ENCODE measurements around the gene HIPK2. TPM values are rescaled to one million over a fixed set of nuclear protein-coding genes. Genes with fewer than 3 reads are reported as not detected.

HIPK2 gene
- total RNA-seq, 2 experiments from 2014 or later: 6.2 to 7.9 TPM

DNA sequence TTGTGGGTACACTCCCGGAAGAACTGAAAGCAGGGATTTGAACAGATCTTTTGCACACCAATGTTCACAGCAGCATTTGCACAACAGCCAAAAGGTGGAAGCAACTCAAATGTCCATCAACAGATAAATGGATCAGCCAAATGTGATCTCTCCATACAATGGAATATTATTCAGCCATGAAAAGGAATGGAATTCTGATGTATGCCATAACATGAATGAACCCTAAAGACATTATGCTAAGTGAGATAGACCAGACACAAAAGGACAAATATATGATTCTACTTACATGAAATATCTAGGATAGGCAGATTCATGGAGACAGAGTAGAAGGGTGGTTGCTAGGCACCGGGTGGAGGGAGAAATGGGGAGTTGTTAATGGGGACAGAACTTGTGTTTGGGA, 217.6 kb downstream of the HIPK2 start:
- H3K79me2 ChIP-seq (ENCODE audit: insufficient read depth, low read depth, low read length): no peaks in the 10 kb centered on the region
- H3K4me1 ChIP-seq (ENCODE audit: insufficient read depth, low read length, poor library complexity, severe bottlenecking): no peaks in the 10 kb centered on the region
- TF ChIP-seq, protein P1, sequence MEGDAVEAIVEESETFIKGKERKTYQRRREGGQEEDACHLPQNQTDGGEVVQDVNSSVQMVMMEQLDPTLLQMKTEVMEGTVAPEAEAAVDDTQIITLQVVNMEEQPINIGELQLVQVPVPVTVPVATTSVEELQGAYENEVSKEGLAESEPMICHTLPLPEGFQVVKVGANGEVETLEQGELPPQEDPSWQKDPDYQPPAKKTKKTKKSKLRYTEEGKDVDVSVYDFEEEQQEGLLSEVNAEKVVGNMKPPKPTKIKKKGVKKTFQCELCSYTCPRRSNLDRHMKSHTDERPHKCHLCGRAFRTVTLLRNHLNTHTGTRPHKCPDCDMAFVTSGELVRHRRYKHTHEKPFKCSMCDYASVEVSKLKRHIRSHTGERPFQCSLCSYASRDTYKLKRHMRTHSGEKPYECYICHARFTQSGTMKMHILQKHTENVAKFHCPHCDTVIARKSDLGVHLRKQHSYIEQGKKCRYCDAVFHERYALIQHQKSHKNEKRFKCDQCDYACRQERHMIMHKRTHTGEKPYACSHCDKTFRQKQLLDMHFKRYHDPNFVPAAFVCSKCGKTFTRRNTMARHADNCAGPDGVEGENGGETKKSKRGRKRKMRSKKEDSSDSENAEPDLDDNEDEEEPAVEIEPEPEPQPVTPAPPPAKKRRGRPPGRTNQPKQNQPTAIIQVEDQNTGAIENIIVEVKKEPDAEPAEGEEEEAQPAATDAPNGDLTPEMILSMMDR (conservative IDR thresholded peaks at IDR 0.05; ENCODE audit: low read length): no peak
- TF ChIP-seq EZH2phosphoT487 (IDR thresholded peaks at IDR 0.05; ENCODE audit: borderline replicate concordance, low read depth, low read length): no peak
- no peaks in the 10 kb centered on the region for H3K9me3 ChIP-seq (ENCODE audit: low read length)
- H3K4me3 ChIP-seq (ENCODE audit: low read depth, low read length, poor library complexity, severe bottlenecking): no peak overlapping the region
- H3K27ac ChIP-seq (ENCODE audit: low read depth, low read length, poor library complexity, severe bottlenecking): no peak overlapping the region
- no peaks in the 10 kb centered on the region for H3K9me2 ChIP-seq (ENCODE audit: insufficient read depth, low read length)
- no TSS peak for BruUV-seq (replicated peaks)
- H2AFZ ChIP-seq (ENCODE audit: low read length): no peak overlapping the region
- CTCF ChIA-PET (ENCODE audit: unreplicated experiment): no interaction called here
- DNase-seq (ENCODE audit: low spot score): no peak
- POLR2A ChIA-PET: no interaction called here
- no peaks in the 10 kb centered on the region for H3K36me3 ChIP-seq (ENCODE audit: insufficient read depth, low read length)
- no peaks in the 10 kb centered on the region for H4K20me1 ChIP-seq (ENCODE audit: insufficient read depth, low read length)
- H3K4me2 ChIP-seq (ENCODE audit: low read length): no peak overlapping the region
- intact Hi-C loops (cut with micrococcal nuclease; ENCODE audit: unreplicated experiment): no loop called here

DNA sequence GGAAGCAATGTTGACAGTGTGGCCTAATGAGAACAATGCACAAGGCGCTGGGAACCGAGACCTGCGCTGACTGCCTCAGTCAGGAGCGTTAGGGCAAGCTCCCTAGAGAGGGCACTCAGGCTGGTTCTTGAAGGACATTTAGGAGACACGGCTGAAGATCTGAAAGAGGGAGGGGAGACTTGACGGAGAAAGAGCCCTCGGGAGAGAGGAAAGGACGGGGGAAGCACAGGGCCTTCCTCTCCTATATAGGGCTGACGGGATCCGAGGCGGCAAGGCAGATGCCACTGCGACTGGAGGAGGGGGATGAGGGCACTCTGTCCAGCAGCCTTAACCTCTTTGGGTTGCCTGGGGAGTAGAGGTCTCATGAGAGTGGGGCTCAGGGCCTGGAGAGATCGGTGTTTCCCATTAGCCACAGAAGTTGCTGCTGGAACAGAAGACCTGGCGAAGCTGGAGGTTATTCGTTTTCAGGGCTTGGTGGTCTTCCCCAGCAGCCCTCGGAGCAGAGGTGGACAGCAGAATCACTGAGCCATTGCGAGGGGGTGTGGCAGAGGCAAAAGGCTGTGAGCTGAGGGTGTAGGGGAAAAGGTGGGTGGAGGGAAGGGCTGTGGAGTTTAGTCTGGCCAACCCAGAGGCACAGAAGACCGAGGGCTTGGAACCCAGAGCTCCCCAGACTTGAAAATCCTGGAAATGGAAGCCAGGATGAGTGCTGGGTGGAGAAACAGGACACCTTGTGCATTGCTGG, 218.3 kb downstream of the HIPK2 start:
- Histone ChIP-seq H3K9me3 (ENCODE audit: low read length) (no peaks in the 10 kb centered on the region), H3K79me2 (ENCODE audit: insufficient read depth, low read depth, low read length) (no peaks in the 10 kb centered on the region), H3K4me3 (ENCODE audit: low read depth, low read length, poor library complexity, severe bottlenecking) (no peak overlapping the region), H2AFZ (ENCODE audit: low read length) (no peak overlapping the region), H3K27ac (ENCODE audit: low read depth, low read length, poor library complexity, severe bottlenecking) (no peak overlapping the region), H4K20me1 (ENCODE audit: insufficient read depth, low read length) (no peaks in the 10 kb centered on the region), H3K36me3 (ENCODE audit: insufficient read depth, low read length) (no peaks in the 10 kb centered on the region), H3K9me2 (ENCODE audit: insufficient read depth, low read length) (no peaks in the 10 kb centered on the region), H3K4me2 (ENCODE audit: low read length) (no peak overlapping the region), H3K4me1 (ENCODE audit: insufficient read depth, low read length, poor library complexity, severe bottlenecking) (no peaks in the 10 kb centered on the region)
- CTCF ChIA-PET (ENCODE audit: unreplicated experiment): no interaction called here
- TF ChIP-seq, protein P1 (conservative IDR thresholded peaks at IDR 0.05; ENCODE audit: low read length): no peak
- TF ChIP-seq EZH2phosphoT487 (IDR thresholded peaks at IDR 0.05; ENCODE audit: borderline replicate concordance, low read depth, low read length): no peak
- no peak for DNase-seq (ENCODE audit: low spot score)
- POLR2A ChIA-PET: no interaction called here
- intact Hi-C loops (cut with micrococcal nuclease; ENCODE audit: unreplicated experiment): no loop called here
- BruUV-seq (replicated peaks): no TSS peak

DNA sequence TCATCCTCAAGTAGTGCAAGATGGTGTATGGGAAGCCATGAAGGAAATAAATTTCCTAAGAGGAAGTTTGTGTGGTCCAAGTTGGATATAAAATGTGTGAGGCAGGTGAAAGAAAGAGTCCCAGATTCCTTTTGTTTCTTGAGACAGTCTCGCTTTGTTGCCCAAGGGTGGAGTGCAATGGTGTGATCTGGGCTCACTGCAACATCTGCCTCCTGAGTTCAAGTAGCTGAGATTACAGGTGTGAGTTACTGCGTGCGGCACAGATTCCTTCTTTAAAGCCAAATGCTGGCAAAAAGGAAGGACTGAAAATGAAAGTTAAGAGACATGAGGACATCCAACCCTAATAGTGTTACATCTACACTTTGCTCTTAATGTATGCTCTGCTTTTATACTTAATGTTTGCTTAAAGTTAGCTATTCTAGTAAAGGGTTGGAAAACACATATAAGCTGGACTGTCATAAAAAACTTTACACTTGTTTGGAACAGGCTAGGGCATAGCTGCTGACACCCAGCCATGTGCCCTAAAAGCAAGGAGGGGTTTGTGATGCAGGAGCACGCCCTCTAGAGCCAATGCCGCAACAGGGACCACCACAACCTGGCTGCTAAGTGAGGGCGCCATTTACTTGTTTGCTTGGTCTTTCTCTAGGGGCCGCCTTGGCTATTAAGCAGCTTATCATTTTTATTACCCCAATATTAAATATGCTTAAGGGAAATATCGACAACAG, 219.8 kb downstream of the HIPK2 start:
- no peak overlapping the region for H2AFZ ChIP-seq (ENCODE audit: low read length)
- ChIA-PET CTCF (ENCODE audit: unreplicated experiment) (no interaction called here), POLR2A (interaction anchor here (0.5 to 0.6 kb wide), 2 partner anchors 47 to 109 kb away, joined by 3 read pairs; no protein-coding TSS in a partner anchor)
- H3K9me3 ChIP-seq (ENCODE audit: low read length): no peaks in the 10 kb centered on the region
- H3K4me3 ChIP-seq (ENCODE audit: low read depth, low read length, poor library complexity, severe bottlenecking): no peak overlapping the region
- no peaks in the 10 kb centered on the region for H4K20me1 ChIP-seq (ENCODE audit: insufficient read depth, low read length)
- TF ChIP-seq, protein P1 (conservative IDR thresholded peaks at IDR 0.05; ENCODE audit: low read length): peak; percentile 55
- TF ChIP-seq EZH2phosphoT487 (IDR thresholded peaks at IDR 0.05; ENCODE audit: borderline replicate concordance, low read depth, low read length): no peak
- no peaks in the 10 kb centered on the region for H3K79me2 ChIP-seq (ENCODE audit: insufficient read depth, low read depth, low read length)
- H3K4me1 ChIP-seq (ENCODE audit: insufficient read depth, low read length, poor library complexity, severe bottlenecking): no peaks in the 10 kb centered on the region
- H3K36me3 ChIP-seq (ENCODE audit: insufficient read depth, low read length): no peaks in the 10 kb centered on the region
- no peak overlapping the region for H3K27ac ChIP-seq (ENCODE audit: low read depth, low read length, poor library complexity, severe bottlenecking)
- BruUV-seq (replicated peaks): no TSS peak
- no peak overlapping the region for H3K4me2 ChIP-seq (ENCODE audit: low read length)
- intact Hi-C loops (cut with micrococcal nuclease; ENCODE audit: unreplicated experiment): no loop called here
- no peak for DNase-seq (ENCODE audit: low spot score)
- H3K9me2 ChIP-seq (ENCODE audit: insufficient read depth, low read length): no peaks in the 10 kb centered on the region
